OCI-LY3 (cell line): ENCODE data around the gene NFIB.

ENCODE experiments used
- H2AFZ ChIP-seq: fragments of 200-600, 300-600 bp; shearing (Covaris generic); 2 replicates; pipeline ENCODE4 v1.6.0; 2014; ENCODE audit warnings: antibody characterized with exemption, low read depth, low read length
- H3K27ac ChIP-seq: fragments of 200-600, 300-600 bp; sonication (generic); 2 replicates; pipeline ENCODE4 v1.5.1; 2014; ENCODE audit warnings: mild to moderate bottlenecking, low read length, moderate library complexity, mixed read lengths
- H3K27me3 ChIP-seq: fragments of 200-600, 300-600 bp; sonication (generic); 2 replicates; pipeline ENCODE4 v1.6.1; 2014; ENCODE audit warnings: low read depth, low read length, mixed read lengths
- H3K36me3 ChIP-seq: fragments of 200-600, 300-600 bp; sonication (generic); replicated peaks from 2 replicates; pipeline ENCODE3; 2014; ENCODE audit warnings: low read depth, low read length, mixed read lengths
- H3K4me1 ChIP-seq: fragments of 300-600, 200-600 bp; sonication (generic); 2 replicates; pipeline ENCODE4 v1.6.1; 2014; ENCODE audit warnings: low read length, mixed read lengths
- H3K4me2 ChIP-seq: fragments of 200-600, 300-600 bp; sonication (generic); 2 replicates; pipeline ENCODE4 v1.6.1; 2014; ENCODE audit warnings: low read length, mixed read lengths
- H3K4me3 ChIP-seq: fragments of 300-600, 200-600 bp; sonication (generic); 2 replicates; pipeline ENCODE4 v1.5.1; 2014; ENCODE audit warnings: antibody characterized with exemption, mild to moderate bottlenecking, low read length, moderate library complexity
- H3K79me2 ChIP-seq: fragments of 300-600, 200-600 bp; shearing (Covaris generic); 2 replicates; pipeline ENCODE4 v1.6.1; 2014; ENCODE audit warnings: mild to moderate bottlenecking, low read length, mixed read lengths
- H3K9ac ChIP-seq: fragments of 300-600, 200-600 bp; shearing (Covaris generic); 2 replicates; pipeline ENCODE4 v1.6.0; 2014; ENCODE audit warnings: mild to moderate bottlenecking, low read length, moderate library complexity
- H3K9me3 ChIP-seq: fragments of 200-600, 300-600 bp; shearing (Covaris generic); 2 replicates; pipeline ENCODE4 v1.6.1; 2014; ENCODE audit warnings: low read length, mixed read lengths; ENCODE audit not compliant: insufficient read depth
- H4K20me1 ChIP-seq: fragments of 200-600, 300-600 bp; sonication (generic); 2 replicates; pipeline ENCODE4 v1.6.1; 2016; ENCODE audit warnings: low read length, mixed read lengths; ENCODE audit not compliant: insufficient read depth
- EZH2phosphoT487 ChIP-seq: fragments of 200-600 bp; shearing (Covaris generic); IDR thresholded peaks from 2 replicates; pipeline ENCODE4 v1.6.1; 2018; ENCODE audit warnings: antibody characterized with exemption, mixed run types, low read depth
- TF ChIP-seq, protein P1 (sequence below): fragments of 200-600, 300-600 bp; sonication (generic); IDR thresholded peaks from 2 replicates; pipeline ENCODE4 v1.5.1; 2014; ENCODE audit warnings: antibody characterized with exemption, low read length, low read depth

NFIB gene

DNA sequence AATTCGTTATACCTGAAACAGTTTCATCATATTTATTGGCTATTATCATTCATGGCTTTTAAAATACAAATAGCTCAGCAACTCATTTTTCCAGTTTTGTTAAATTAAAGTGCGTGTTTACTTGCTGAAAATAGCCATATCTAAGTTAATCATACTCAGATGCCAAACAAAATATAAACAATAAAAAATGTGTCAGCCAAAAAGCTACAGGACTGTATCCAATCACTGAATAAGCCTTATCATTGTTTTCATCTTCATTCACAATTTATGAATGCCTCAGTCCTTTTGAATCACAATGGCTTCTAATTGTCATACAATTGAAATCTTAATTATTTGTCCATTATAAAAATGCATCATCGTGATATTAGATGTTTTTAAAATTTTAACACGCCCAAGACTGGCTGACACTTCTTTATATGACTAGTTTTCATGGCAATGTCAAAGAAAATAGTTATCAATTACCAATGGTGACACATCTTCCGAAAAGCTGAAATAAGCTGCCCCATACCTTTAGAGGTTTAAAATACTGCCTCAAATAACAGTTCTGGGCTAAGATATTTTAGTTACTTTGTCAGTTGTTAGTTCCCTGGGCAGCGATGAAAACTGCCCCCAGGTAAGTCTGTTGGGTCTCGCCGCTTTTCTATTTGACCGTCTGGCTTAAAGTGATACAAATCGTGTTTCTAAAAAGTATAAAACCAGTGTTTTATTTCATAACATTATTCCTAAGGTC lies 1.8 kb downstream of the NFIB start:
- no peak overlapping the region for H3K4me3 ChIP-seq
- H2AFZ ChIP-seq = no peak overlapping the region
- H3K79me2 ChIP-seq = no peaks in the 10 kb centered on the region
- no peak overlapping the region for H3K9ac ChIP-seq
- no peaks in the 10 kb centered on the region; the same call in 1 of the 2 replicates for H3K4me1 ChIP-seq
- no peak overlapping the region for H3K27ac ChIP-seq
- no peaks in the 10 kb centered on the region for H3K9me3 ChIP-seq
- no peak overlapping the region for H3K4me2 ChIP-seq
- H4K20me1 ChIP-seq = no peaks in the 10 kb centered on the region
- H3K36me3 ChIP-seq = no peaks in the 10 kb centered on the region
- H3K27me3 ChIP-seq = no peaks in the 10 kb centered on the region; the same call in 1 of the 2 replicates
- TF ChIP-seq, protein P1, sequence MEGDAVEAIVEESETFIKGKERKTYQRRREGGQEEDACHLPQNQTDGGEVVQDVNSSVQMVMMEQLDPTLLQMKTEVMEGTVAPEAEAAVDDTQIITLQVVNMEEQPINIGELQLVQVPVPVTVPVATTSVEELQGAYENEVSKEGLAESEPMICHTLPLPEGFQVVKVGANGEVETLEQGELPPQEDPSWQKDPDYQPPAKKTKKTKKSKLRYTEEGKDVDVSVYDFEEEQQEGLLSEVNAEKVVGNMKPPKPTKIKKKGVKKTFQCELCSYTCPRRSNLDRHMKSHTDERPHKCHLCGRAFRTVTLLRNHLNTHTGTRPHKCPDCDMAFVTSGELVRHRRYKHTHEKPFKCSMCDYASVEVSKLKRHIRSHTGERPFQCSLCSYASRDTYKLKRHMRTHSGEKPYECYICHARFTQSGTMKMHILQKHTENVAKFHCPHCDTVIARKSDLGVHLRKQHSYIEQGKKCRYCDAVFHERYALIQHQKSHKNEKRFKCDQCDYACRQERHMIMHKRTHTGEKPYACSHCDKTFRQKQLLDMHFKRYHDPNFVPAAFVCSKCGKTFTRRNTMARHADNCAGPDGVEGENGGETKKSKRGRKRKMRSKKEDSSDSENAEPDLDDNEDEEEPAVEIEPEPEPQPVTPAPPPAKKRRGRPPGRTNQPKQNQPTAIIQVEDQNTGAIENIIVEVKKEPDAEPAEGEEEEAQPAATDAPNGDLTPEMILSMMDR = no peak

DNA sequence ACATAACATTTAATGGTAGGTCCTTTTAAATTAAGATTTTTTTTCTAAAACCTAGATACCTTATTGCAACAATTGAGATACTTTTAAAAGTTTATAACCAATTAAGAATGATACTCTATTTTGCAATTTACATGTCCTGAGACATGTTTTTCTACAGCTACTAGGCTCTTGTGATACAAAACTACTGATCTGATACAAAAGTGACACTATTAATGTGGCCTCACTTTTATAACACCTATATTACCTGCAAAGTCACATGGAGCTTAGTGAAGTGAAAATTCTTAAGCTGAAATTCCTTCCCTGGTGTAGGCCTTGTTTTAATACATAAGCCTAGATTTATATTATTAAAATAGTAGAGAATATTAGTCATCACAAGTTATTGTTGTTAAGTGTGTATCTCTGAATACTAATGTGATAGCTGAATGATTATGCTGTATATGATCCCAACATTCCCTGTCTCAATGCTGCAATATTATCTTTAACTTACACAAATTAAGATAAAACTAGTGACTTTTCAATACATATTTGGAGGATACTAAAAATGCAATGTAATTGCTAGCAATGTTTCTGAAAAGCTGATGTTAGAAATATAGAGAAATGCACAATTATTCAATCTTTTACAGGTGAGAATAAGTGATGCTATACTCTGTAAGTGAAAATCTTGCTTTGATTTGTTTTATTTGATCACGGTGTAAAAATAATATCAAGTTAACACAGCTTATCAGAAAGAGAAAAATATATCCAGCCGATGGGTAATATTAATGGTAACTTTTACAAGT lies 2.6 kb downstream of the NFIB start:
- no peak overlapping the region for H2AFZ ChIP-seq
- no peaks in the 10 kb centered on the region; the same call in 1 of the 2 replicates for H3K27me3 ChIP-seq
- no peaks in the 10 kb centered on the region for H3K4me1 ChIP-seq
- H3K27ac ChIP-seq = no peak overlapping the region
- H3K79me2 ChIP-seq = no peaks in the 10 kb centered on the region
- TF ChIP-seq, protein P1 = no peak
- no peak for TF ChIP-seq EZH2phosphoT487
- no peak overlapping the region for H3K9ac ChIP-seq
- H3K4me3 ChIP-seq = no peak overlapping the region
- H3K36me3 ChIP-seq = no peaks in the 10 kb centered on the region
- H3K4me2 ChIP-seq = no peak overlapping the region
- no peaks in the 10 kb centered on the region for H4K20me1 ChIP-seq
- H3K9me3 ChIP-seq = no peaks in the 10 kb centered on the region

DNA sequence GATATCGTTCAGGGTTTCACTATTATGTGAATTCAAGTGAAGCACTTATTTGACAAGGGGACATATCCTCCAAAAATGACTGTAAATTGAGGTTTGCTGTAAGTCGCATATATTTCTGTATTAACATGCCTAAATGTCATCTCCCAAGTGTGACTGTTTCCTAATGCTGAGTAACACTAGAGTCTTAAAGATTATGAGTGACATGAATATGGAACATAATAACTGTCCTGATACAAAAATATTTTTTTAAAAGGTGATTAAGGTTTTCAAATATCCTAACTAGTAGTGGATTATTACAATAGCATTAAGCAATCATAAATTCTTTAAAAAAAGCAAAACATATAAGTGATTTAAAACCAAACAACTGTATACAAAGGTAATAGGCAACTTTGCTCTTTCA lies 3.6 kb downstream of the NFIB start:
- Histone ChIP-seq H3K79me2 (no peaks in the 10 kb centered on the region), H3K9me3 (no peaks in the 10 kb centered on the region), H3K27me3 (no peaks in the 10 kb centered on the region; the same call in 1 of the 2 replicates), H4K20me1 (no peaks in the 10 kb centered on the region), H3K36me3 (no peaks in the 10 kb centered on the region), H3K4me3 (no peak overlapping the region), H3K4me1 (no peaks in the 10 kb centered on the region), H2AFZ (no peak overlapping the region), H3K27ac (no peak overlapping the region), H3K9ac (no peak overlapping the region), H3K4me2 (no peak overlapping the region)
- TF ChIP-seq, protein P1 = no peak
- TF ChIP-seq EZH2phosphoT487 = no peak

GRCh38 chr9:14309403-14309802 lies 4.5 kb downstream of the NFIB start:
- Histone ChIP-seq H3K27ac (no peak overlapping the region), H3K4me1 (no peaks in the 10 kb centered on the region), H3K36me3 (no peaks in the 10 kb centered on the region), H3K27me3 (no peaks in the 10 kb centered on the region; the same call in 1 of the 2 replicates), H3K4me2 (no peak overlapping the region), H3K4me3 (no peak overlapping the region), H2AFZ (no peak overlapping the region), H3K9me3 (no peaks in the 10 kb centered on the region), H3K9ac (no peak overlapping the region), H4K20me1 (no peaks in the 10 kb centered on the region), H3K79me2 (no peaks in the 10 kb centered on the region)
- no peak for TF ChIP-seq EZH2phosphoT487
- TF ChIP-seq, protein P1 = no peak
